K562 (cell line): ENCODE data around the gene OXLD1. TPM values are rescaled to one million over a fixed set of nuclear protein-coding genes. Genes with fewer than 3 reads are reported as not detected.

Experiments used
- ATF4 ChIP-seq: fragments of 450-650 bp; formaldehyde crosslinking; IDR thresholded peaks from 2 replicates; pipeline ENCODE4 v1.4.0; 2022; ENCODE audit warnings: mild to moderate bottlenecking, moderate library complexity
- BHLHE40 ChIP-seq: IDR thresholded peaks from 2 replicates; pipeline ENCODE4 v1.6.1; 2011; ENCODE audit warnings: low read length, improper control_type of control experiment
- FOXK2 ChIP-seq, 2 experiments: fragments of 450-650 bp; IDR thresholded peaks in 1 of 2; conservative IDR thresholded peaks in 1 of 2; 2 replicates each; pipeline ENCODE4 v1.6.1; 2016; ENCODE audit warnings: low read depth in 2 of 2, mild to moderate bottlenecking in 1 of 2
- GTF2A2 ChIP-seq: IDR thresholded peaks from 2 replicates; pipeline ENCODE4 v1.6.1; 2016; ENCODE audit warnings: mild to moderate bottlenecking, missing genetic modification characterization, missing compliant biosample characterization
- HDAC2 ChIP-seq: fragments of 450-650 bp; IDR thresholded peaks from 2 replicates; pipeline ENCODE4 v1.6.1; 2016; ENCODE audit warnings: mild to moderate bottlenecking
- KLF1 ChIP-seq: fragments of 450-650 bp; IDR thresholded peaks from 2 replicates; pipeline ENCODE4 v1.6.1; 2016; ENCODE audit warnings: missing genetic modification characterization, missing compliant biosample characterization
- MIER1 ChIP-seq: fragments of 450-650 bp; IDR thresholded peaks from 2 replicates; pipeline ENCODE4 v1.6.1; 2016; ENCODE audit warnings: antibody characterized with exemption, mild to moderate bottlenecking, low read depth
- RBBP5 ChIP-seq: fragments of 200-600 bp; sonication (generic); IDR thresholded peaks from 2 replicates; pipeline ENCODE4 v1.6.1; 2012; ENCODE audit warnings: borderline replicate concordance, mild to moderate bottlenecking, low read length, control low read depth, inconsistent platforms; ENCODE audit not compliant: insufficient read depth, poor library complexity, severe bottlenecking
- RFX7 ChIP-seq: fragments of 250-450 bp; sonication (Bioruptor Pico); IDR thresholded peaks from 2 replicates; pipeline ENCODE4 v1.5.1; 2021; ENCODE audit warnings: mild to moderate bottlenecking
- RNF2 ChIP-seq: sonication (generic); IDR thresholded peaks from 2 replicates; pipeline ENCODE4 v1.6.1; 2016
- SAFB ChIP-seq: fragments of 200-400 bp; formaldehyde crosslinking; IDR thresholded peaks from 2 replicates; pipeline ENCODE4 v1.6.1; 2017; ENCODE audit warnings: low read depth, low read length, borderline replicate concordance
- STAT6 ChIP-seq: sonication (generic); formaldehyde crosslinking; IDR thresholded peaks from 2 replicates; pipeline ENCODE4 v1.8.1; 2023; ENCODE audit warnings: mild to moderate bottlenecking, missing genetic modification reagents
- TAF15 ChIP-seq: fragments of 200-400 bp; formaldehyde crosslinking; IDR thresholded peaks from 2 replicates; pipeline ENCODE4 v1.6.1; 2017; ENCODE audit warnings: mild to moderate bottlenecking, low read depth, low read length, moderate library complexity
- TEAD1 ChIP-seq, 2 experiments: fragments of 450-650 bp in 1 of 2; sonication (generic) in 1 of 2; formaldehyde crosslinking; IDR thresholded peaks; 2 replicates each; pipeline versions ENCODE4 v1.4.0 to v1.8.0; 2020 to 2022; ENCODE audit warnings: mild to moderate bottlenecking in 2 of 2, missing genetic modification reagents in 1 of 2
- TRIM25 ChIP-seq: fragments of 450-650 bp; IDR thresholded peaks from 2 replicates; pipeline ENCODE4 v1.7.0; 2016; ENCODE audit warnings: borderline replicate concordance
- U2AF1 ChIP-seq: fragments of 200-400 bp; formaldehyde crosslinking; optimal IDR thresholded peaks from 2 replicates; pipeline ENCODE3; 2017; ENCODE audit warnings: mild to moderate bottlenecking, low read depth, low read length, moderate library complexity
- UBTF ChIP-seq, 2 experiments: IDR thresholded peaks; 2 replicates each; pipeline ENCODE4 v1.6.1; 2012; ENCODE audit warnings: improper control_type of control experiment in 2 of 2, low read depth in 2 of 2, low read length in 2 of 2, borderline replicate concordance in 1 of 2
- ZNF639 ChIP-seq, 2 experiments: fragments of 200-800 bp in 1 of 2; sonication (Bioruptor generic) in 1 of 2; sonication (generic) in 1 of 2; formaldehyde crosslinking in 1 of 2; IDR thresholded peaks in 1 of 2; conservative IDR thresholded peaks in 1 of 2; 2 replicates each; pipeline versions ENCODE4 v1.5.0 to v1.6.1; 2016 to 2020; ENCODE audit warnings: missing compliant biosample characterization in 1 of 2, missing genetic modification characterization in 1 of 2, missing genetic modification reagents in 1 of 2
- ZSCAN29 ChIP-seq: fragments of 450-650 bp; IDR thresholded peaks from 2 replicates; pipeline ENCODE4 v1.6.1; 2017
- polyA plus RNA-seq, 8 experiments: library from polyadenylated mRNA; depleted of rRNA in 4 of 8; stranded (reverse) in 5 of 8; unstranded in 3 of 8; fragments of >200 nt; fragmentation: Nextera tagmentation in 2 of 8; fragmentation: Illumina TruSeq in 1 of 8; extraction: Ambion mirVana in 2 of 8; extraction: Trizol in 1 of 8; gene quantifications; 2 replicates each; pipeline versions ENCODE4 v1.2.1 to v1.2.3, GENCODE V29; 2011 to 2014; ENCODE audit warnings: inconsistent platforms in 1 of 8, missing spikeins in 1 of 8
- total RNA-seq, 7 experiments: library from RNA; depleted of rRNA in 6 of 7; stranded (reverse); fragments of >200 nt in 6 of 7; fragmentation: Illumina TruSeq in 2 of 7; extraction: Trizol in 2 of 7; gene quantifications; 2 replicates each; pipeline versions ENCODE4 v1.2.1 to v1.2.3, GENCODE V29; 2011 to 2021; ENCODE audit warnings: low replicate concordance in 1 of 7

The OXLD1 gene
- total and polyA plus RNA-seq, 9 of the 15 experiments (the other 6 are each of a cell fraction or from before 2014, with no cell fraction given), result 4.4 to 115 (median 29.3) TPM

GRCh38 chr17:81712468-81713003 lies 46.1 kb upstream of the OXLD1 start (continued):
- no peak for TF ChIP-seq ZNF639 (CRISPR knock-in tag; conservative IDR thresholded peaks at IDR 0.05 in 1 of 2, IDR thresholded peaks at IDR 0.05 in 1 of 2)
- TF ChIP-seq TAF15, result no peak
- no peak for TF ChIP-seq ZSCAN29
- TF ChIP-seq SAFB, result peak; percentile 31; the same call in 1 of the 2 replicates
- TF ChIP-seq U2AF1, result peak; percentile 76
- no peak for TF ChIP-seq ATF4
- peak; percentile 18 for TF ChIP-seq RBBP5
- no peak for TF ChIP-seq TRIM25
- TF ChIP-seq RFX7 (CRISPR knock-in tag), result no peak
- TF ChIP-seq RNF2, result 0 out of 2 replicates have a peak, but pooled peaks have one; percentile 18
- TF ChIP-seq HDAC2, result no peak
- TF ChIP-seq KLF1, result no peak
- TF ChIP-seq GTF2A2 (tag), result no peak
- no peak for TF ChIP-seq BHLHE40
- TF ChIP-seq UBTF (IDR thresholded peaks at IDR 0.05; ENCODE audit: borderline replicate concordance in 1 of 2, low read depth in 2 of 2, low read length in 2 of 2), result peak in 1 of 2 experiments; percentile 95; a peak in 3 of 4 replicates
- no peak for TF ChIP-seq TEAD1 (CRISPR knock-in tag; IDR thresholded peaks at IDR 0.05)
- no peak for TF ChIP-seq MIER1
- no peak for TF ChIP-seq FOXK2 (conservative IDR thresholded peaks at IDR 0.05 in 1 of 2, IDR thresholded peaks at IDR 0.05 in 1 of 2; ENCODE audit: low read depth in 2 of 2)
- TF ChIP-seq STAT6 (CRISPR knock-in tag), result peak; percentile 62; the same call in 1 of the 2 replicates
